Trophoblast cell (in vitro differentiated cells and primary cell): Measurements from ENCODE around the gene ZNF358.
A peak's percentile ranks its signal among the peaks of the same experiment; 100 is the strongest.

ENCODE experiments used
- DNase-seq, 2 donors: peaks; one replicate each; pipeline ENCODE4 v3.0.0-alpha.2; 2016
- H2AFZ ChIP-seq: 2 replicates; pipeline ENCODE4 v1.6.1; 2013; ENCODE audit warnings: low read length, moderate library complexity, mild to moderate bottlenecking; ENCODE audit not compliant: insufficient read depth, poor library complexity
- H2AK5ac ChIP-seq: 2 replicates; pipeline ENCODE4 v1.6.1; 2013; ENCODE audit warnings: mild to moderate bottlenecking, low read length
- H2BK120ac ChIP-seq: 2 replicates; pipeline ENCODE4 v1.6.1; 2013; ENCODE audit warnings: low read length, mild to moderate bottlenecking, moderate library complexity; ENCODE audit not compliant: insufficient read depth, poor library complexity
- H2BK12ac ChIP-seq: 2 replicates; pipeline ENCODE4 v1.6.1; 2013; ENCODE audit warnings: mild to moderate bottlenecking, low read length, moderate library complexity
- H2BK5ac ChIP-seq: 2 replicates; pipeline ENCODE4 v1.6.1; 2013; ENCODE audit warnings: low read length, low read depth, moderate library complexity, mild to moderate bottlenecking; ENCODE audit not compliant: poor library complexity
- H3K14ac ChIP-seq: 2 replicates; pipeline ENCODE4 v1.6.1; 2013; ENCODE audit warnings: mild to moderate bottlenecking, low read length
- H3K18ac ChIP-seq: 2 replicates; pipeline ENCODE4 v1.6.1; 2013; ENCODE audit warnings: mild to moderate bottlenecking, low read length
- H3K23ac ChIP-seq: 2 replicates; pipeline ENCODE4 v1.6.1; 2013; ENCODE audit warnings: low read length
- H3K27ac ChIP-seq: 2 replicates; pipeline ENCODE4 v1.5.1; 2013; ENCODE audit warnings: low read depth, mild to moderate bottlenecking, inconsistent platforms, low read length, moderate library complexity
- H3K27me3 ChIP-seq: 2 replicates; pipeline ENCODE4 v1.6.1; 2013; ENCODE audit warnings: inconsistent platforms, mild to moderate bottlenecking, low read length, moderate library complexity; ENCODE audit not compliant: insufficient read depth
- H3K36me3 ChIP-seq, 2 experiments: 1 replicate in 1 of 2; 2 replicates in 1 of 2; pipeline ENCODE4 v1.6.1; 2013; ENCODE audit warnings: low read length in 2 of 2, mild to moderate bottlenecking in 2 of 2, moderate library complexity in 1 of 2; ENCODE audit not compliant: insufficient read depth in 2 of 2, control insufficient read depth in 1 of 2
- H3K4ac ChIP-seq: 2 replicates; pipeline ENCODE4 v1.6.1; 2013; ENCODE audit warnings: low read depth, mild to moderate bottlenecking, low read length, moderate library complexity
- H3K4me1 ChIP-seq, 2 experiments: 1 replicate in 1 of 2; 2 replicates in 1 of 2; pipeline ENCODE4 v1.6.1; 2013; ENCODE audit warnings: low read length in 2 of 2, mild to moderate bottlenecking in 2 of 2, moderate library complexity in 1 of 2; ENCODE audit not compliant: insufficient read depth in 2 of 2, control insufficient read depth in 1 of 2
- H3K4me2 ChIP-seq: 2 replicates; pipeline ENCODE4 v1.6.1; 2013; ENCODE audit warnings: inconsistent platforms, mild to moderate bottlenecking, low read length, moderate library complexity
- H3K4me3 ChIP-seq: 2 replicates; pipeline ENCODE4 v1.5.1; 2013; ENCODE audit warnings: mild to moderate bottlenecking, low read depth, low read length, inconsistent platforms
- H3K79me1 ChIP-seq: one replicate; pipeline ENCODE4 v1.6.1; 2013; ENCODE audit warnings: low read length
- H3K79me2 ChIP-seq: 2 replicates; pipeline ENCODE4 v1.6.1; 2013; ENCODE audit warnings: low read length, mild to moderate bottlenecking; ENCODE audit not compliant: control insufficient read depth, insufficient read depth, poor library complexity
- H3K9ac ChIP-seq: 2 replicates; pipeline ENCODE4 v1.6.1; 2013; ENCODE audit warnings: mild to moderate bottlenecking, low read length
- H3K9me3 ChIP-seq: 2 replicates; pipeline ENCODE4 v1.6.1; 2013; ENCODE audit warnings: low read depth, mild to moderate bottlenecking, control low read depth, inconsistent platforms, low read length; ENCODE audit not compliant: insufficient read depth
- H4K12ac ChIP-seq: 2 replicates; pipeline ENCODE4 v1.6.1; 2013; ENCODE audit warnings: low read depth, mild to moderate bottlenecking, low read length, moderate library complexity
- H4K8ac ChIP-seq: 2 replicates; pipeline ENCODE4 v1.6.1; 2013; ENCODE audit warnings: low read depth, mild to moderate bottlenecking, low read length, moderate library complexity
- H4K91ac ChIP-seq: one replicate; pipeline ENCODE4 v1.6.1; 2013; ENCODE audit warnings: low read depth, mild to moderate bottlenecking, low read length, moderate library complexity
- WGBS: extraction: QIAGEN DNeasy Blood & Tissue Kit; methylation state at CpG from one replicate; pipeline ENCODE4 v1.1.7; 2013; ENCODE audit warnings: missing lambda C conversion rate; ENCODE audit not compliant: insufficient read length, insufficient coverage; ENCODE audit errors: extremely low coverage; 5-methylcytosine and 5-hydroxymethylcytosine counted together

Gene ZNF358

GRCh38 chr19:7476777-7477494, 39.0 kb upstream of the ZNF358 start:
- Histone ChIP-seq H2BK120ac (peak overlapping the region; percentile 55), H3K79me2 (peaks cover 8% of the 10 kb centered on the region), H3K27ac (peak overlapping the region; percentile 6), H4K12ac (peak overlapping the region; percentile 23), H3K4me3 (no peak overlapping the region), H3K4me2 (no peak overlapping the region), H3K9ac (no peak overlapping the region), H3K27me3 (no peaks in the 10 kb centered on the region), H4K91ac (peak overlapping the region; percentile 77), H2BK12ac (peak overlapping the region; percentile 93), H2BK5ac (no peak overlapping the region), H3K23ac (no peak overlapping the region), H2AK5ac (peak overlapping the region; percentile 91), H3K36me3 (peaks cover 19 to 20% of the 10 kb centered on the region in 2 experiments), H2AFZ (no peak overlapping the region), H4K8ac (peak overlapping the region; percentile 64), H3K4me1 (peaks cover 26 to 36% of the 10 kb centered on the region in 2 experiments), H3K14ac (peak overlapping the region; percentile 72), H3K18ac (peak overlapping the region; percentile 45), H3K79me1 (peaks cover 46% of the 10 kb centered on the region), H3K4ac (peak overlapping the region; percentile 15), H3K9me3 (peaks cover 4% of the 10 kb centered on the region)
- WGBS: no CpG with 5 or more reads among the region's 35 CpGs
- no peak for DNase-seq

GRCh38 chr19:7477758-7478157, 38.1 kb upstream of the ZNF358 start:
- peak overlapping the region; percentile 6 for H4K12ac ChIP-seq
- no peak for DNase-seq
- no CpG with 5 or more reads among the region's 10 CpGs for WGBS
- no peak overlapping the region for H2AFZ ChIP-seq
- H3K27ac ChIP-seq: no peak overlapping the region
- peaks cover 8% of the 10 kb centered on the region for H3K79me2 ChIP-seq
- peak overlapping the region; percentile 96 for H4K91ac ChIP-seq
- peaks cover 53% of the 10 kb centered on the region for H3K79me1 ChIP-seq
- no peak overlapping the region for H3K9ac ChIP-seq
- H3K27me3 ChIP-seq: no peaks in the 10 kb centered on the region
- H3K4me2 ChIP-seq: no peak overlapping the region
- peaks cover 7% of the 10 kb centered on the region for H3K9me3 ChIP-seq
- no peak overlapping the region for H2BK5ac ChIP-seq
- H3K36me3 ChIP-seq: peaks cover 13 to 15% of the 10 kb centered on the region in 2 experiments
- no peak overlapping the region for H3K23ac ChIP-seq
- H3K4ac ChIP-seq: no peak overlapping the region
- peak overlapping the region; percentile 93 for H2BK12ac ChIP-seq
- peak overlapping the region; percentile 91 for H2AK5ac ChIP-seq
- H3K4me1 ChIP-seq: peaks cover 29 to 42% of the 10 kb centered on the region in 2 experiments
- peak overlapping the region; percentile 95 for H2BK120ac ChIP-seq
- no peak overlapping the region for H3K4me3 ChIP-seq
- H3K18ac ChIP-seq: peak overlapping the region; percentile 92
- peak overlapping the region; percentile 72 for H3K14ac ChIP-seq
- H4K8ac ChIP-seq: peak overlapping the region; percentile 64

DNA sequence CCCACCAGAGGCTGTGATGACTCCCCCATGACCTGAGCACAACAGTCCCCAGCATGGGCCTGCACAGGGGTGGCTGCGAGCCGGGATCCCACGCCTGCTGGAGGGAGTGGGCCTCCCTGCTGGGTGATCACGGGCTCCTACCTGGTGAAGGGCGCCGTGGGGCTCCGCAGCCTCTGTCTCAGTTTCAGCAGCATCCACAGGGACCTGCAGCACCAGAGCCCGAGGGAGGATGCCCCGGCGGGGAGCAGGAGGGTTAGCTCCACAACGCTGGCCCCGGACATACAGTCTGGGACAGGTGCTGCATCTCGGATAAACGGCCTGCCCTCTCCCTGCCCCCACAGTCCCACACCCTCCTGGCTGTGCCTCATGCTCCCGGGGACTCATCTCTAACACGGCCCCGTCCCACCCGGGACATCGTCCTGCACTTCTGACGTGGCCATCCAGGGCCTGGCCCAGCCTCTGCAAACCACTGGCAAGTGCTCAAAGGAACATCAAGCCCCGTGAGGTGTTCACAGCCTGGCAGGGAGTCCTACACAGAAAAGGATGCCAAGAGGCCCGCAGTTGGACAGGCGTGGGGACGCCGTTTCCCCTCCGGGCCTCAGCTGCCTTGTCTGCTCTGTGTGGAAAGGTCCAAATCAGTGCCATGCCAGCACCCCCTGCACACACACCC, 37.6 kb upstream of the ZNF358 start:
- Histone ChIP-seq H3K9ac (no peak overlapping the region), H4K12ac (peak overlapping the region; percentile 9), H3K14ac (peak overlapping the region; percentile 89), H3K27ac (peak overlapping the region; percentile 91), H2BK12ac (peak overlapping the region; percentile 86), H3K36me3 (peaks cover 10% of the 10 kb centered on the region in 2 experiments), H3K4me3 (no peak overlapping the region), H3K79me1 (peaks cover 56% of the 10 kb centered on the region), H3K4me2 (no peak overlapping the region), H3K27me3 (no peaks in the 10 kb centered on the region), H3K79me2 (peaks cover 10% of the 10 kb centered on the region), H4K91ac (peak overlapping the region; percentile 96), H3K4ac (peak overlapping the region; percentile 82), H2AFZ (no peak overlapping the region), H2AK5ac (peak overlapping the region; percentile 59), H2BK5ac (peak overlapping the region; percentile 78), H3K4me1 (peaks cover 32 to 46% of the 10 kb centered on the region in 2 experiments), H2BK120ac (peak overlapping the region; percentile 95), H4K8ac (peak overlapping the region; percentile 67), H3K9me3 (peaks cover 7% of the 10 kb centered on the region), H3K23ac (no peak overlapping the region), H3K18ac (peak overlapping the region; percentile 92)
- no CpG with 5 or more reads among the region's 26 CpGs for WGBS
- DNase-seq: no peak

DNA sequence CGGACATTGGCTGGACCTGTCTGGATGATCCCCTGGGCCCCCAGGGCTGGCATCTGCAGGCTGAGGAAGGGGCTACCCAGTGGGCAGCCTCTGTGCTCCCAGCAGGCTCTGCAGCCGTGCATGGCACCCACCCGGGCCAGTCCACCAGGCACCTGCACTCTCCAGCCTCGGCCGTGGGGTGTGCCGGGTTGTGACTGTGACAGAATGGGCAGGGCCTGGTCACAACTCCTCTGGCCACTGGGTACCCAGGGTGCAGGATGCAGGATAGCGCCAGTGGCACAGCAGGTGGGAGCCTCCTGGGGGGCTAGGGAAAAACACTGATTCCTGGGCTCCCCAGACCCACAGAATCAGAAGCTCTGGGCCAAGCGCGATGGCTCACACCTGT, 37.1 kb upstream of the ZNF358 start:
- peak overlapping the region; percentile 67 for H4K8ac ChIP-seq
- peak overlapping the region; percentile 89 for H3K14ac ChIP-seq
- H2BK120ac ChIP-seq: peak overlapping the region; percentile 95
- H3K18ac ChIP-seq: peak overlapping the region; percentile 92
- WGBS: no CpG with 5 or more reads among the region's 9 CpGs
- peak overlapping the region; percentile 34 for H4K12ac ChIP-seq
- H4K91ac ChIP-seq: peak overlapping the region; percentile 96
- peaks cover 37 to 50% of the 10 kb centered on the region in 2 experiments for H3K4me1 ChIP-seq
- DNase-seq: no peak
- peaks cover 61% of the 10 kb centered on the region for H3K79me1 ChIP-seq
- H3K27ac ChIP-seq: peak overlapping the region; percentile 91
- peaks cover 12% of the 10 kb centered on the region for H3K79me2 ChIP-seq
- no peaks in the 10 kb centered on the region for H3K27me3 ChIP-seq
- no peak overlapping the region for H3K4me3 ChIP-seq
- H3K23ac ChIP-seq: no peak overlapping the region
- peak overlapping the region; percentile 78 for H2BK5ac ChIP-seq
- no peak overlapping the region for H3K9ac ChIP-seq
- peaks cover 10% of the 10 kb centered on the region in 2 experiments for H3K36me3 ChIP-seq
- peak overlapping the region; percentile 7 for H2AFZ ChIP-seq
- H3K9me3 ChIP-seq: peaks cover 7% of the 10 kb centered on the region
- peak overlapping the region; percentile 86 for H2BK12ac ChIP-seq
- peak overlapping the region; percentile 82 for H3K4ac ChIP-seq
- H2AK5ac ChIP-seq: peak overlapping the region; percentile 59
- no peak overlapping the region for H3K4me2 ChIP-seq
